HG02763 (cell line): Measurements from ENCODE around the gene ADAM11.

Experiments used
- ATAC-seq: cut with Tn5 transposase; IDR thresholded peaks from one replicate; pipeline ENCODE4 v1.9.1; 2021; ENCODE audit warnings: mild to moderate bottlenecking, moderate library complexity; ENCODE audit not compliant: unreplicated experiment

Gene ADAM11

GRCh38 chr17:44775136-44775837 is 16.5 kb downstream of the ADAM11 start:
- ATAC-seq = peak; percentile 86

GRCh38 chr17:44775838-44776621 is 17.2 kb downstream of the ADAM11 start:
- ATAC-seq = peak; percentile 6

GRCh38 chr17:44776628-44777393 is 18.0 kb downstream of the ADAM11 start:
- no peak for ATAC-seq

- no peak for ATAC-seq
These were observed 18.9 kb downstream of the ADAM11 start for GRCh38 chr17:44777394-44778348.

GRCh38 chr17:44778656-44779210 is 19.9 kb downstream of the ADAM11 start:
- ATAC-seq = no peak

GRCh38 chr17:44779211-44780025 is 20.6 kb downstream of the ADAM11 start:
- no peak for ATAC-seq

GRCh38 chr17:44780161-44780560 is 21.4 kb downstream of the ADAM11 start:
- ATAC-seq = no peak

GRCh38 chr17:44780845-44781480 is 22.2 kb downstream of the ADAM11 start:
- no peak for ATAC-seq

GRCh38 chr17:44781551-44782325 is 22.9 kb downstream of the ADAM11 start:
- ATAC-seq = no peak

- no peak for ATAC-seq
These were observed 23.6 kb downstream of the ADAM11 start for GRCh38 chr17:44782326-44782850.

GRCh38 chr17:44785921-44786320 is 27.1 kb downstream of the ADAM11 start:
- ATAC-seq = no peak

- ATAC-seq = no peak
These were observed 27.8 kb downstream of the ADAM11 start for GRCh38 chr17:44786551-44787081.

GRCh38 chr17:44787271-44787940 is 28.6 kb downstream of the ADAM11 start:
- no peak for ATAC-seq

GRCh38 chr17:44788139-44788538 is 29.4 kb downstream of the ADAM11 start:
- ATAC-seq = no peak

- no peak for ATAC-seq
These were observed 33.5 kb downstream of the ADAM11 start for GRCh38 chr17:44792276-44792675.

- ATAC-seq = no peak
These were observed 35.4 kb downstream of the ADAM11 start for GRCh38 chr17:44793885-44794842.
